GM12878 (cell line): ENCODE data around the gene MDFI. TPM values are rescaled to one million over a fixed set of nuclear protein-coding genes. Genes with fewer than 3 reads are reported as not detected.
A peak's percentile ranks its signal among the peaks of the same experiment; 100 is the strongest.

Experiments used
- ASH2L ChIP-seq: fragments of 300-600, 200-600 bp; sonication (generic); IDR thresholded peaks from 2 replicates; pipeline ENCODE4 v1.6.1; 2017; ENCODE audit warnings: low read depth, mild to moderate bottlenecking, borderline replicate concordance
- BCL11A ChIP-seq: IDR thresholded peaks from 2 replicates; pipeline ENCODE4 v1.6.1; 2011; ENCODE audit warnings: low read depth, low read length
- CREM ChIP-seq: IDR thresholded peaks from 2 replicates; pipeline ENCODE4 v1.6.1; 2014; ENCODE audit warnings: antibody characterized with exemption, low read depth
- EGR1 ChIP-seq, 2 experiments: IDR thresholded peaks; 1 replicate in 1 of 2; 2 replicates in 1 of 2; pipeline ENCODE4 v1.6.1; 2011 to 2012; ENCODE audit warnings: low read depth in 2 of 2, low read length in 2 of 2, borderline replicate concordance in 1 of 2, mild to moderate bottlenecking in 1 of 2, moderate library complexity in 1 of 2
- HDAC2 ChIP-seq: fragments of 200-600 bp; sonication (generic); IDR thresholded peaks from 2 replicates; pipeline ENCODE4 v1.6.1; 2017
- IKZF2 ChIP-seq, 2 experiments: fragments of 450-650 bp; IDR thresholded peaks; 2 replicates each; pipeline ENCODE4 v1.6.1; 2017; ENCODE audit warnings: mild to moderate bottlenecking in 2 of 2, moderate library complexity in 2 of 2
- NFYA ChIP-seq: IDR thresholded peaks from 2 replicates; pipeline ENCODE4 v1.6.1; 2011; ENCODE audit warnings: low read depth, mild to moderate bottlenecking, low read length, improper control_type of control experiment, borderline replicate concordance
- POLR2A ChIP-seq: IDR thresholded peaks from 2 replicates; pipeline ENCODE4 v1.6.1; 2011; ENCODE audit warnings: low read depth, mild to moderate bottlenecking, low read length
- POU2F2 ChIP-seq: IDR thresholded peaks from 3 replicates; pipeline ENCODE4 v1.6.1; 2011; ENCODE audit warnings: low read depth, mild to moderate bottlenecking, low read length, borderline replicate concordance
- RCOR1 ChIP-seq: conservative IDR thresholded peaks from 2 replicates; pipeline ENCODE4 v1.6.1; 2012; ENCODE audit warnings: low read depth, low read length, improper control_type of control experiment
- RELA ChIP-seq: fragments of 450-650 bp; IDR thresholded peaks from 2 replicates; pipeline ENCODE4 v1.8.0; 2014; ENCODE audit warnings: borderline replicate concordance; ENCODE audit not compliant: partially characterized antibody
- SIN3A ChIP-seq: IDR thresholded peaks from 2 replicates; pipeline ENCODE4 v1.6.1; 2012; ENCODE audit warnings: low read depth, low read length, improper control_type of control experiment
- WRNIP1 ChIP-seq: IDR thresholded peaks from 2 replicates; pipeline ENCODE4 v1.6.1; 2011; ENCODE audit warnings: low read depth, low read length, improper control_type of control experiment, borderline replicate concordance
- polyA plus RNA-seq, 11 experiments: library from polyadenylated mRNA; depleted of rRNA in 4 of 11; unstranded in 6 of 11; stranded (reverse) in 5 of 11; fragments of >200 nt; fragmentation: Nextera tagmentation in 4 of 11; fragmentation: Illumina TruSeq in 1 of 11; extraction: Ambion mirVana in 4 of 11; extraction: Trizol in 1 of 11; gene quantifications; 1 replicate in 1 of 11; 2 replicates in 10 of 11; pipeline versions ENCODE4 v1.2.1 to v1.2.3, GENCODE V29; 2011 to 2016; ENCODE audit warnings: inconsistent platforms in 2 of 11, missing spikeins in 2 of 11, low read depth in 1 of 11
- total RNA-seq, 4 experiments: library from RNA; depleted of rRNA in 3 of 4; stranded (reverse); fragments of >200 nt in 3 of 4; fragmentation: Illumina TruSeq in 1 of 4; extraction: Trizol in 1 of 4; gene quantifications; 2 replicates each; pipeline versions ENCODE4 v1.2.1 to v1.2.3, GENCODE V29; 2013 to 2021
- TF ChIP-seq, protein P1 (sequence below): fragments of 450-650 bp; formaldehyde crosslinking; IDR thresholded peaks from 2 replicates; pipeline ENCODE4 v1.5.0; 2022; ENCODE audit warnings: mild to moderate bottlenecking, missing genetic modification characterization
- TF ChIP-seq, protein P2 (sequence below): fragments of 450-650 bp; IDR thresholded peaks from 2 replicates; pipeline ENCODE4 v1.6.1; 2016; ENCODE audit warnings: mild to moderate bottlenecking
- TF ChIP-seq, protein P3 (sequence below): IDR thresholded peaks from 2 replicates; pipeline ENCODE4 v1.6.1; 2011; ENCODE audit warnings: mild to moderate bottlenecking, low read depth, low read length, moderate library complexity; ENCODE audit not compliant: insufficient replicate concordance
- TF ChIP-seq, protein P4 (sequence below): IDR thresholded peaks from 2 replicates; pipeline ENCODE4 v1.6.1; 2011; ENCODE audit warnings: low read depth, low read length, improper control_type of control experiment, borderline replicate concordance
- TF ChIP-seq, protein P5 (sequence below): IDR thresholded peaks from 2 replicates; pipeline ENCODE4 v1.6.1; 2012; ENCODE audit warnings: mild to moderate bottlenecking, low read depth, low read length

Gene MDFI
- total and polyA plus RNA-seq, 10 of the 15 experiments (the other 5 are each of a cell fraction or from before 2014, with no cell fraction given) = not detected

DNA sequence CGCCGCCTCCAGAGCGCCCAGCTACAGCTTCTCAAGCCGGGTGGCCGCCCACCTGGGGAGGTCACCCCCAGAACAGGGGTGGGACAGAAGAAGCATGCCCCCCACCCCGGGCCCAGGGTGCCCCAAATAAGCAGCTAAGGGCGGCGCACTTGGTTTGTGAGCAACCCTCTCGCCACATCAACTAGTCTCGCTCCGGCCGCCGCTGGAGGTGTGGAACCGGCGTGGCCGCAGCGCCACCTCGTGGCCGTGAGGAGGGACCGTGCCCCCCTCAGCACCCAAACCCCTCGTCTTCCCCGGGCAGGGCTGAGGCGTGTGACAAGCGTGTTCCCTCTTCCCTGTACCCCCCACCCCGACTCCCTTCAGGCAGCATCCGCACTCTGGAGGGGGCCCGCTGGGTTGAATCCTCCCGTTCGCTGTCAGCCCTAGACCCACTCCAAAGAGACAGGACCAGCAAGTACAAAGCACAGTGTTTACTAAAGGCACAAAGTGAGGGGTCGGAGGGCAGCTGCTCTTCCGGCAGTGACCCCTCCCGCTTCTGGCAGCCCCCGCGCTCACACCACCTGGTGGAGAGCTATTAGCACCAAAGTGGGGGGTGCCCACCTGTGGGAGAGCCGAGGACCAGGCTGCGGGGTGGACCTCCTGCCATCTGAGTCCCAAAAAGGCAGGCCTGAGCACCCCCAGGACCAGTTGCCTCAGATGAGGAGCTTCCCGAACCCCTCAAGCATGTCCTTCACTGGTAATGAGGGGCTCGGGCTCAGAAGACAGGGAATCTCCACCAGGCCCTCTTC lies 45.4 kb downstream of the MDFI start (continued):
- TF ChIP-seq POU2F2 = peak; percentile 39; the same call in 1 of the 3 replicates
- TF ChIP-seq SIN3A = no peak
- TF ChIP-seq RCOR1 = no peak
- peak; percentile 73 for TF ChIP-seq POLR2A
- TF ChIP-seq, protein P1, sequence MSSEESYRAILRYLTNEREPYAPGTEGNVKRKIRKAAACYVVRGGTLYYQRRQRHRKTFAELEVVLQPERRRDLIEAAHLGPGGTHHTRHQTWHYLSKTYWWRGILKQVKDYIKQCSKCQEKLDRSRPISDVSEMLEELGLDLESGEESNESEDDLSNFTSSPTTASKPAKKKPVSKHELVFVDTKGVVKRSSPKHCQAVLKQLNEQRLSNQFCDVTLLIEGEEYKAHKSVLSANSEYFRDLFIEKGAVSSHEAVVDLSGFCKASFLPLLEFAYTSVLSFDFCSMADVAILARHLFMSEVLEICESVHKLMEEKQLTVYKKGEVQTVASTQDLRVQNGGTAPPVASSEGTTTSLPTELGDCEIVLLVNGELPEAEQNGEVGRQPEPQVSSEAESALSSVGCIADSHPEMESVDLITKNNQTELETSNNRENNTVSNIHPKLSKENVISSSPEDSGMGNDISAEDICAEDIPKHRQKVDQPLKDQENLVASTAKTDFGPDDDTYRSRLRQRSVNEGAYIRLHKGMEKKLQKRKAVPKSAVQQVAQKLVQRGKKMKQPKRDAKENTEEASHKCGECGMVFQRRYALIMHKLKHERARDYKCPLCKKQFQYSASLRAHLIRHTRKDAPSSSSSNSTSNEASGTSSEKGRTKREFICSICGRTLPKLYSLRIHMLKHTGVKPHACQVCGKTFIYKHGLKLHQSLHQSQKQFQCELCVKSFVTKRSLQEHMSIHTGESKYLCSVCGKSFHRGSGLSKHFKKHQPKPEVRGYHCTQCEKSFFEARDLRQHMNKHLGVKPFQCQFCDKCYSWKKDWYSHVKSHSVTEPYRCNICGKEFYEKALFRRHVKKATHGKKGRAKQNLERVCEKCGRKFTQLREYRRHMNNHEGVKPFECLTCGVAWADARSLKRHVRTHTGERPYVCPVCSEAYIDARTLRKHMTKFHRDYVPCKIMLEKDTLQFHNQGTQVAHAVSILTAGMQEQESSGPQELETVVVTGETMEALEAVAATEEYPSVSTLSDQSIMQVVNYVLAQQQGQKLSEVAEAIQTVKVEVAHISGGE (CRISPR knock-in tag) = no peak
- TF ChIP-seq, protein P2, sequence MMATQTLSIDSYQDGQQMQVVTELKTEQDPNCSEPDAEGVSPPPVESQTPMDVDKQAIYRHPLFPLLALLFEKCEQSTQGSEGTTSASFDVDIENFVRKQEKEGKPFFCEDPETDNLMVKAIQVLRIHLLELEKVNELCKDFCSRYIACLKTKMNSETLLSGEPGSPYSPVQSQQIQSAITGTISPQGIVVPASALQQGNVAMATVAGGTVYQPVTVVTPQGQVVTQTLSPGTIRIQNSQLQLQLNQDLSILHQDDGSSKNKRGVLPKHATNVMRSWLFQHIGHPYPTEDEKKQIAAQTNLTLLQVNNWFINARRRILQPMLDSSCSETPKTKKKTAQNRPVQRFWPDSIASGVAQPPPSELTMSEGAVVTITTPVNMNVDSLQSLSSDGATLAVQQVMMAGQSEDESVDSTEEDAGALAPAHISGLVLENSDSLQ = no peak
- TF ChIP-seq CREM = peak; percentile 23; the same call in 1 of the 2 replicates
- TF ChIP-seq ASH2L = no peak
- TF ChIP-seq BCL11A = no peak
- TF ChIP-seq HDAC2 = no peak
- TF ChIP-seq, protein P3, sequence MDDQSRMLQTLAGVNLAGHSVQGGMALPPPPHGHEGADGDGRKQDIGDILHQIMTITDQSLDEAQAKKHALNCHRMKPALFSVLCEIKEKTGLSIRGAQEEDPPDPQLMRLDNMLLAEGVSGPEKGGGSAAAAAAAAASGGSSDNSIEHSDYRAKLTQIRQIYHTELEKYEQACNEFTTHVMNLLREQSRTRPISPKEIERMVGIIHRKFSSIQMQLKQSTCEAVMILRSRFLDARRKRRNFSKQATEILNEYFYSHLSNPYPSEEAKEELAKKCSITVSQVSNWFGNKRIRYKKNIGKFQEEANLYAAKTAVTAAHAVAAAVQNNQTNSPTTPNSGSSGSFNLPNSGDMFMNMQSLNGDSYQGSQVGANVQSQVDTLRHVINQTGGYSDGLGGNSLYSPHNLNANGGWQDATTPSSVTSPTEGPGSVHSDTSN = no peak
- TF ChIP-seq, protein P4, sequence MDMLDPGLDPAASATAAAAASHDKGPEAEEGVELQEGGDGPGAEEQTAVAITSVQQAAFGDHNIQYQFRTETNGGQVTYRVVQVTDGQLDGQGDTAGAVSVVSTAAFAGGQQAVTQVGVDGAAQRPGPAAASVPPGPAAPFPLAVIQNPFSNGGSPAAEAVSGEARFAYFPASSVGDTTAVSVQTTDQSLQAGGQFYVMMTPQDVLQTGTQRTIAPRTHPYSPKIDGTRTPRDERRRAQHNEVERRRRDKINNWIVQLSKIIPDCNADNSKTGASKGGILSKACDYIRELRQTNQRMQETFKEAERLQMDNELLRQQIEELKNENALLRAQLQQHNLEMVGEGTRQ = no peak
- TF ChIP-seq IKZF2 (IDR thresholded peaks at IDR 0.05) = no peak
- TF ChIP-seq RELA = no peak
- TF ChIP-seq NFYA = no peak
- no peak for TF ChIP-seq WRNIP1
- no peak for TF ChIP-seq EGR1 (IDR thresholded peaks at IDR 0.05; ENCODE audit: borderline replicate concordance in 1 of 2, low read depth in 2 of 2, low read length in 2 of 2)
- TF ChIP-seq, protein P5, sequence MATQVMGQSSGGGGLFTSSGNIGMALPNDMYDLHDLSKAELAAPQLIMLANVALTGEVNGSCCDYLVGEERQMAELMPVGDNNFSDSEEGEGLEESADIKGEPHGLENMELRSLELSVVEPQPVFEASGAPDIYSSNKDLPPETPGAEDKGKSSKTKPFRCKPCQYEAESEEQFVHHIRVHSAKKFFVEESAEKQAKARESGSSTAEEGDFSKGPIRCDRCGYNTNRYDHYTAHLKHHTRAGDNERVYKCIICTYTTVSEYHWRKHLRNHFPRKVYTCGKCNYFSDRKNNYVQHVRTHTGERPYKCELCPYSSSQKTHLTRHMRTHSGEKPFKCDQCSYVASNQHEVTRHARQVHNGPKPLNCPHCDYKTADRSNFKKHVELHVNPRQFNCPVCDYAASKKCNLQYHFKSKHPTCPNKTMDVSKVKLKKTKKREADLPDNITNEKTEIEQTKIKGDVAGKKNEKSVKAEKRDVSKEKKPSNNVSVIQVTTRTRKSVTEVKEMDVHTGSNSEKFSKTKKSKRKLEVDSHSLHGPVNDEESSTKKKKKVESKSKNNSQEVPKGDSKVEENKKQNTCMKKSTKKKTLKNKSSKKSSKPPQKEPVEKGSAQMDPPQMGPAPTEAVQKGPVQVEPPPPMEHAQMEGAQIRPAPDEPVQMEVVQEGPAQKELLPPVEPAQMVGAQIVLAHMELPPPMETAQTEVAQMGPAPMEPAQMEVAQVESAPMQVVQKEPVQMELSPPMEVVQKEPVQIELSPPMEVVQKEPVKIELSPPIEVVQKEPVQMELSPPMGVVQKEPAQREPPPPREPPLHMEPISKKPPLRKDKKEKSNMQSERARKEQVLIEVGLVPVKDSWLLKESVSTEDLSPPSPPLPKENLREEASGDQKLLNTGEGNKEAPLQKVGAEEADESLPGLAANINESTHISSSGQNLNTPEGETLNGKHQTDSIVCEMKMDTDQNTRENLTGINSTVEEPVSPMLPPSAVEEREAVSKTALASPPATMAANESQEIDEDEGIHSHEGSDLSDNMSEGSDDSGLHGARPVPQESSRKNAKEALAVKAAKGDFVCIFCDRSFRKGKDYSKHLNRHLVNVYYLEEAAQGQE = no peak
